HepG2 (cell line): ENCODE data around the gene OPN1SW. TPM values are rescaled to one million over a fixed set of nuclear protein-coding genes. Genes with fewer than 3 reads are reported as not detected.

ENCODE experiments used
- ARNT ChIP-seq: fragments of 450-650 bp; IDR thresholded peaks from 2 replicates; pipeline ENCODE4 v1.6.1; 2017
- ATM ChIP-seq: fragments of 450-650 bp; IDR thresholded peaks from 2 replicates; pipeline ENCODE4 v1.7.1; 2017; ENCODE audit warnings: mild to moderate bottlenecking, borderline replicate concordance
- CC2D1A ChIP-seq: sonication (generic); formaldehyde crosslinking; IDR thresholded peaks from 2 replicates; pipeline ENCODE4 v1.8.1; 2023; ENCODE audit warnings: mild to moderate bottlenecking, missing genetic modification reagents
- DZIP1 ChIP-seq: sonication (generic); formaldehyde crosslinking; IDR thresholded peaks from 2 replicates; pipeline ENCODE4 v1.5.0; 2020; ENCODE audit warnings: mild to moderate bottlenecking, missing genetic modification reagents
- HBP1 ChIP-seq: IDR thresholded peaks from 2 replicates; pipeline ENCODE4 v1.6.1; 2016; ENCODE audit warnings: low read depth, control low read depth
- HIVEP1 ChIP-seq: sonication (generic); formaldehyde crosslinking; IDR thresholded peaks from 2 replicates; pipeline ENCODE4 v1.4.0; 2020; ENCODE audit warnings: mild to moderate bottlenecking, missing genetic modification reagents
- IRF2 ChIP-seq: IDR thresholded peaks from 2 replicates; pipeline ENCODE4 v1.6.1; 2018; ENCODE audit warnings: missing genetic modification reagents, missing compliant biosample characterization
- MXI1 ChIP-seq: IDR thresholded peaks from 3 replicates; pipeline ENCODE4 v1.6.1; 2012; ENCODE audit warnings: low read depth, low read length, inconsistent platforms, borderline replicate concordance
- PHF21A ChIP-seq: sonication (generic); formaldehyde crosslinking; IDR thresholded peaks from 2 replicates; pipeline ENCODE4 v1.5.0; 2020; ENCODE audit warnings: mild to moderate bottlenecking, missing genetic modification reagents
- RFXANK ChIP-seq: IDR thresholded peaks from 2 replicates; pipeline ENCODE4 v1.6.1; 2016
- SP1 ChIP-seq, 2 experiments: fragments of 450-650 bp in 1 of 2; sonication (generic) in 1 of 2; formaldehyde crosslinking in 1 of 2; IDR thresholded peaks; 2 replicates each; pipeline versions ENCODE4 v1.4.0 to v1.6.1; 2016 to 2020; ENCODE audit warnings: missing genetic modification reagents in 1 of 2
- TBX2 ChIP-seq: sonication (generic); formaldehyde crosslinking; IDR thresholded peaks from 2 replicates; pipeline ENCODE4 v1.5.0; 2020; ENCODE audit warnings: missing genetic modification reagents, mild to moderate bottlenecking, borderline replicate concordance
- TFDP1 ChIP-seq: IDR thresholded peaks from 2 replicates; pipeline ENCODE4 v1.6.1; 2016; ENCODE audit warnings: missing compliant biosample characterization, missing genetic modification reagents, borderline replicate concordance
- ZBTB34 ChIP-seq: sonication (generic); formaldehyde crosslinking; IDR thresholded peaks from 2 replicates; pipeline ENCODE4 v1.8.0; 2022; ENCODE audit warnings: mild to moderate bottlenecking, missing genetic modification reagents
- ZBTB7B ChIP-seq: sonication (generic); formaldehyde crosslinking; IDR thresholded peaks from 2 replicates; pipeline ENCODE4 v1.4.0; 2020; ENCODE audit warnings: missing genetic modification reagents
- ZNF207 ChIP-seq: fragments of 450-650 bp; IDR thresholded peaks from 2 replicates; pipeline ENCODE4 v1.6.1; 2016; ENCODE audit warnings: antibody characterized with exemption, borderline replicate concordance
- ZNF777 ChIP-seq: sonication (generic); formaldehyde crosslinking; IDR thresholded peaks from 2 replicates; pipeline ENCODE4 v1.4.0; 2020; ENCODE audit warnings: missing genetic modification reagents
- ZNF784 ChIP-seq: sonication (generic); formaldehyde crosslinking; IDR thresholded peaks from 2 replicates; pipeline ENCODE4 v1.5.1; 2020; ENCODE audit warnings: missing genetic modification reagents, mild to moderate bottlenecking, borderline replicate concordance
- ZSCAN5A ChIP-seq: sonication (generic); formaldehyde crosslinking; IDR thresholded peaks from 2 replicates; pipeline ENCODE4 v1.8.0; 2022; ENCODE audit warnings: mild to moderate bottlenecking, missing genetic modification reagents, borderline replicate concordance
- polyA plus RNA-seq, 8 experiments: library from polyadenylated mRNA; depleted of rRNA in 3 of 8; stranded (reverse) in 7 of 8; unstranded in 1 of 8; fragments of >200 nt; fragmentation: Illumina TruSeq in 4 of 8; extraction: Trizol in 4 of 8; gene quantifications; 2 replicates each; pipeline versions ENCODE4 v1.2.1 to v1.2.3, GENCODE V29; 2011 to 2016; ENCODE audit warnings: low read depth in 4 of 8, missing spikeins in 1 of 8, mixed read lengths in 1 of 8; ENCODE audit not compliant: insufficient read depth in 1 of 8
- total RNA-seq, 5 experiments: library from RNA; depleted of rRNA; stranded (reverse); fragments of >200 nt; fragmentation: Illumina TruSeq; extraction: Trizol; gene quantifications; 2 replicates each; pipeline ENCODE4 v1.2.3, GENCODE V29; 2016; ENCODE audit warnings: low read depth in 1 of 5

The OPN1SW gene
- total and polyA plus RNA-seq, 2 of the 13 experiments (the other 11 are each of a cell fraction or from before 2014, with no cell fraction given), result not detected

- no peak for TF ChIP-seq ZBTB34 (CRISPR knock-in tag)
- no peak for TF ChIP-seq ATM
- TF ChIP-seq SP1 (IDR thresholded peaks at IDR 0.05), result no peak
- peak; percentile 63; the same call in 1 of the 2 replicates for TF ChIP-seq SP1 (CRISPR knock-in tag; IDR thresholded peaks at IDR 0.05)
- TF ChIP-seq ZNF207, result no peak
- peak; percentile 57; the same call in 1 of the 2 replicates for TF ChIP-seq ZNF777 (CRISPR knock-in tag)
- 0 out of 2 replicates have a peak, but pooled peaks have one; percentile 43 for TF ChIP-seq CC2D1A (CRISPR knock-in tag)
- peak; percentile 50; the same call in 1 of the 2 replicates for TF ChIP-seq IRF2
- TF ChIP-seq PHF21A, result peak; percentile 77
- TF ChIP-seq ZSCAN5A (CRISPR knock-in tag), result peak; percentile 19; the same call in 1 of the 2 replicates
- peak; percentile 77; the same call in 1 of the 2 replicates for TF ChIP-seq ZNF784 (CRISPR knock-in tag)
- peak; percentile 33; the same call in 1 of the 3 replicates for TF ChIP-seq MXI1
- peak; percentile 75 for TF ChIP-seq RFXANK (CRISPR knock-in tag)
- peak; percentile 97 for TF ChIP-seq TFDP1 (CRISPR knock-in tag)
- TF ChIP-seq ZBTB7B (CRISPR knock-in tag), result peak; percentile 73
- TF ChIP-seq HIVEP1 (CRISPR knock-in tag), result no peak
- TF ChIP-seq TBX2 (CRISPR knock-in tag), result 0 out of 2 replicates have a peak, but pooled peaks have one; percentile 9
- no peak for TF ChIP-seq HBP1 (CRISPR knock-in tag)
- 0 out of 2 replicates have a peak, but pooled peaks have one; percentile 73 for TF ChIP-seq DZIP1 (CRISPR knock-in tag)
- no peak for TF ChIP-seq ARNT
Observed at GRCh38 chr7:128739048-128739962, 36.3 kb downstream of the OPN1SW start, which contains the start of gene CALU (continued).
